Keratinocyte (primary cell): ENCODE data around the gene IL27RA. TPM values are rescaled to one million over a fixed set of nuclear protein-coding genes. Genes with fewer than 3 reads are reported as not detected.

Experiments
- DNase-seq: peaks from one replicate; pipeline ENCODE4 v3.0.0-alpha.2; 2011; ENCODE audit warnings: low read depth, missing footprints, low spot score
- FAIRE-seq: peaks from 2 replicates; lab custom pipeline; 2011; peaks lifted over from hg19 to GRCh38; lab: Jason Lieb, UNC
- H2AFZ ChIP-seq: 2 replicates; pipeline ENCODE4 v1.6.0; 2012; ENCODE audit warnings: low read length, control low read depth, inconsistent platforms; ENCODE audit not compliant: control insufficient read depth
- H3K27ac ChIP-seq: 2 replicates; pipeline ENCODE4 v1.5.1; 2011; ENCODE audit warnings: low read length; ENCODE audit not compliant: control insufficient read depth, insufficient read depth
- H3K27me3 ChIP-seq: 3 replicates; pipeline ENCODE4 v1.6.0; 2011; ENCODE audit warnings: low read length; ENCODE audit not compliant: control insufficient read depth, insufficient read depth; ENCODE audit errors: extremely low read depth
- H3K36me3 ChIP-seq, 2 experiments: 2 replicates in 1 of 2; 3 replicates in 1 of 2; pipeline ENCODE4 v1.5.1; 2011; ENCODE audit warnings: low read length in 2 of 2, mild to moderate bottlenecking in 1 of 2; ENCODE audit not compliant: control insufficient read depth in 2 of 2, insufficient read depth in 2 of 2; ENCODE audit errors: extremely low read depth in 1 of 2
- H3K4me1 ChIP-seq: 3 replicates; pipeline ENCODE4 v1.5.1; 2011; ENCODE audit warnings: low read length; ENCODE audit not compliant: control insufficient read depth, insufficient read depth; ENCODE audit errors: extremely low read depth
- H3K4me2 ChIP-seq: 3 replicates; pipeline ENCODE4 v1.6.0; 2011; ENCODE audit warnings: low read depth, low read length; ENCODE audit not compliant: control insufficient read depth, insufficient read depth; ENCODE audit errors: extremely low read depth
- H3K4me3 ChIP-seq, 3 experiments: fragments of 200-600 bp in 1 of 3; sonication (generic) in 1 of 3; 2 replicates in 2 of 3; 3 replicates in 1 of 3; pipeline ENCODE4 v1.5.1; 2011 to 2016; ENCODE audit warnings: low read length in 3 of 3, mild to moderate bottlenecking in 3 of 3, control low read depth in 2 of 3, inconsistent platforms in 1 of 3, low read depth in 1 of 3, mixed read lengths in 1 of 3, mixed run types in 1 of 3, moderate library complexity in 1 of 3; ENCODE audit not compliant: control insufficient read depth in 2 of 3, insufficient read depth in 2 of 3; ENCODE audit errors: extremely low read depth in 1 of 3
- H3K79me2 ChIP-seq: 2 replicates; pipeline ENCODE4 v1.6.0; 2012; ENCODE audit warnings: low read length; ENCODE audit not compliant: control insufficient read depth, insufficient read depth
- H3K9ac ChIP-seq: 3 replicates; pipeline ENCODE4 v1.6.0; 2011; ENCODE audit warnings: low read length; ENCODE audit not compliant: control insufficient read depth, insufficient read depth; ENCODE audit errors: extremely low read depth
- H3K9me1 ChIP-seq: 3 replicates; pipeline ENCODE4 v1.6.0; 2011; ENCODE audit warnings: low read length; ENCODE audit not compliant: control insufficient read depth, insufficient read depth; ENCODE audit errors: extremely low read depth
- H3K9me3 ChIP-seq: 2 replicates; pipeline ENCODE4 v1.5.1; 2012; ENCODE audit warnings: low read depth, low read length; ENCODE audit not compliant: control insufficient read depth
- H4K20me1 ChIP-seq: 3 replicates; pipeline ENCODE4 v1.6.0; 2011; ENCODE audit warnings: low read length; ENCODE audit not compliant: control insufficient read depth, insufficient read depth; ENCODE audit errors: extremely low read depth
- EZH2 ChIP-seq: IDR thresholded peaks from one replicate; pipeline ENCODE4 v1.6.1; 2012; ENCODE audit warnings: inconsistent platforms, mild to moderate bottlenecking, low read length, moderate library complexity
- dilution Hi-C: fragments of 300-500 bp; cut with MboI; formaldehyde crosslinking; loops from one replicate; pipeline ENCODE4 v1.7.0; 2020; ENCODE audit warnings: low sequenced_read_pairs; ENCODE audit not compliant: extremely low pct_ligation_motif_present
- polyA plus RNA-seq, 5 experiments: library from polyadenylated mRNA; depleted of rRNA in 3 of 5; stranded (reverse) in 3 of 5; stranded (forward) in 1 of 5; unstranded in 1 of 5; fragments of >200 nt; gene quantifications; 1 replicate in 1 of 5; 2 replicates in 3 of 5; 3 replicates in 1 of 5; pipeline versions ENCODE4 v1.2.1 to v1.2.3, GENCODE V29; 2011 to 2012; ENCODE audit warnings: missing spikeins in 2 of 5, low read depth in 1 of 5, low replicate concordance in 1 of 5
- TF ChIP-seq, protein P1 (sequence below), 3 experiments: IDR thresholded peaks in 1 of 3; conservative IDR thresholded peaks in 1 of 3; optimal IDR thresholded peaks in 1 of 3; 2 replicates in 2 of 3; 3 replicates in 1 of 3; pipeline versions ENCODE3 to v1.5.1; 2011; ENCODE audit warnings: low read length in 3 of 3, mild to moderate bottlenecking in 3 of 3, moderate library complexity in 2 of 3, control low read depth in 1 of 3, inconsistent platforms in 1 of 3; ENCODE audit not compliant: insufficient read depth in 2 of 3; ENCODE audit errors: extremely low read depth in 1 of 3

Gene IL27RA
- polyA plus RNA-seq, 1 donor (not counting 4 experiments of a cell fraction or from before 2014, with no cell fraction given): 2.2 TPM

DNA sequence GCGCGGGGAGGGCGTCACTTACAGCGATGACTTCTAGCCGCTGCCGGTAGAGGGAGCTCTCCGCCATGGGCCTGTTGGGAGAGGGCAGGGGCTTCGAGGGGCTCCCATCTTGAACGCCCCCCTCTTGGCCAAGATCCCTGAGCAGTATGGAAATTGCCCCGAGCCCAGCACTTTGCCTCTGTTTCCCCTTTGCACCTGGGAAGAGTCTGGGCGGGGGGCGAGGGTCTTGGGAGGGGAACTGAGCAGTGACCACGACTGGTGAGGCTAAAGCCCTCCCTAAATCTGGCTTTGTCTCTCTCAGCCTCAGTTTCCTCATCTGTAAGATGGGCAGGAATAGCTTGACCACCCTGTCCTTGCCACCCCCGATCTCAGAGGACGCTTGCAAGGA is 27.5 kb downstream of the IL27RA start:
- Histone ChIP-seq H2AFZ (no peak overlapping the region), H3K9me1 (no peaks in the 10 kb centered on the region), H3K79me2 (no peaks in the 10 kb centered on the region), H3K27ac (no peak overlapping the region), H3K4me3 (no peak overlapping the region), H4K20me1 (no peaks in the 10 kb centered on the region), H3K9me3 (no peaks in the 10 kb centered on the region), H3K9ac (no peak overlapping the region), H3K4me2 (no peak overlapping the region), H3K27me3 (peaks cover 43% of the 10 kb centered on the region), H3K36me3 (no peaks in the 10 kb centered on the region), H3K4me1 (no peaks in the 10 kb centered on the region)
- dilution Hi-C loops: no loop called here
- TF ChIP-seq, protein P1, sequence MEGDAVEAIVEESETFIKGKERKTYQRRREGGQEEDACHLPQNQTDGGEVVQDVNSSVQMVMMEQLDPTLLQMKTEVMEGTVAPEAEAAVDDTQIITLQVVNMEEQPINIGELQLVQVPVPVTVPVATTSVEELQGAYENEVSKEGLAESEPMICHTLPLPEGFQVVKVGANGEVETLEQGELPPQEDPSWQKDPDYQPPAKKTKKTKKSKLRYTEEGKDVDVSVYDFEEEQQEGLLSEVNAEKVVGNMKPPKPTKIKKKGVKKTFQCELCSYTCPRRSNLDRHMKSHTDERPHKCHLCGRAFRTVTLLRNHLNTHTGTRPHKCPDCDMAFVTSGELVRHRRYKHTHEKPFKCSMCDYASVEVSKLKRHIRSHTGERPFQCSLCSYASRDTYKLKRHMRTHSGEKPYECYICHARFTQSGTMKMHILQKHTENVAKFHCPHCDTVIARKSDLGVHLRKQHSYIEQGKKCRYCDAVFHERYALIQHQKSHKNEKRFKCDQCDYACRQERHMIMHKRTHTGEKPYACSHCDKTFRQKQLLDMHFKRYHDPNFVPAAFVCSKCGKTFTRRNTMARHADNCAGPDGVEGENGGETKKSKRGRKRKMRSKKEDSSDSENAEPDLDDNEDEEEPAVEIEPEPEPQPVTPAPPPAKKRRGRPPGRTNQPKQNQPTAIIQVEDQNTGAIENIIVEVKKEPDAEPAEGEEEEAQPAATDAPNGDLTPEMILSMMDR (optimal IDR thresholded peaks at IDR 0.05 in 1 of 3, IDR thresholded peaks at IDR 0.05 in 1 of 3, conservative IDR thresholded peaks at IDR 0.05 in 1 of 3; ENCODE audit: extremely low read depth in 1 of 3, insufficient read depth in 2 of 3, low read length in 3 of 3): peak; percentile 71 to 95 (median 81)
- no peak for TF ChIP-seq EZH2
- FAIRE-seq (no peak), DNase-seq (no peak)

DNA sequence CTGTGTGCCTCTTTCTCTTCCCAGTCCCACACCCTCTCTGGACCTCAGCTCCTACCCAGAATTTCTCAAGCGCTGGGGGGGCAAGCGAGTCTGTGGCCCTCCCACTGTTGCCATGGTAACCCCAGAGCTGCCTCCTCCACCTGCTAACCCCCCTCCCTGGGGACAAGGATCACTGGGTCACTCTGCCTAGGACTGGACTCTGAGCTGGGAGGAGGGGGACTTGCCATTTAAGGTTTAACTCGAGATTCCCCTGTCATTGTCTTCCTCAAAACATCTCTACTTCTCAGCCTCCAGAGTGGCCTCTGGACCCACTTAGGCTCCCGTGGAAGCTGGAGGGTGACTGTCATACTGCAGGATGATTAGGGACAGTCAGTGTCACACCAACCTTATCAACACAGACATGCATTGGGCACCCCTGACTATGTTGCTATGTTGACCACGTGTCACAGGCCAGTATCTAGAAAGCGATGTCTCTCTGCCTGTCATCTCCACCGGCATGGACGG is 28.1 kb downstream of the IL27RA start:
- Histone ChIP-seq H3K27ac (no peak overlapping the region), H3K79me2 (no peaks in the 10 kb centered on the region), H4K20me1 (no peaks in the 10 kb centered on the region), H3K4me2 (no peak overlapping the region), H2AFZ (no peak overlapping the region), H3K9ac (no peak overlapping the region), H3K9me3 (no peaks in the 10 kb centered on the region), H3K9me1 (no peaks in the 10 kb centered on the region), H3K4me1 (no peaks in the 10 kb centered on the region), H3K4me3 (no peak overlapping the region), H3K36me3 (no peaks in the 10 kb centered on the region), H3K27me3 (peaks cover 39% of the 10 kb centered on the region)
- dilution Hi-C loops: no loop called here
- FAIRE-seq (no peak), DNase-seq (no peak)
- TF ChIP-seq EZH2: no peak
- TF ChIP-seq, protein P1 (optimal IDR thresholded peaks at IDR 0.05 in 1 of 3, IDR thresholded peaks at IDR 0.05 in 1 of 3, conservative IDR thresholded peaks at IDR 0.05 in 1 of 3; ENCODE audit: extremely low read depth in 1 of 3, insufficient read depth in 2 of 3, low read length in 3 of 3): no peak
